22Rv1 (cell line): ENCODE results near the gene BMERB1.

Source experiments
- CTCF ChIP-seq: fragments of 450-650 bp; IDR thresholded peaks from 2 replicates; pipeline ENCODE4 v1.5.1; 2017; ENCODE audit warnings: mild to moderate bottlenecking
- ZFX ChIP-seq: fragments of 450-650 bp; IDR thresholded peaks from 2 replicates; pipeline ENCODE4 v1.6.1; 2017; ENCODE audit warnings: antibody characterized with exemption, borderline replicate concordance

GRCh38 chr16:15573274-15573895, 139.0 kb downstream of the BMERB1 start:
- TF ChIP-seq CTCF (no peak), ZFX (no peak)
